SU-DHL-6 (cell line): ENCODE results near the gene TMCC3.

ENCODE experiments used
- H2AFZ ChIP-seq: fragments of 200-600 bp; sonication (generic); 2 replicates; pipeline ENCODE4 v1.6.1; 2014; ENCODE audit warnings: low read depth, mild to moderate bottlenecking, moderate library complexity, mixed read lengths, antibody characterized with exemption, low read length; ENCODE audit not compliant: severe bottlenecking
- H3F3A ChIP-seq: fragments of 200-600 bp; shearing (Covaris generic); 2 replicates; pipeline ENCODE4 v1.6.0; 2016; ENCODE audit warnings: antibody characterized with exemption, mild to moderate bottlenecking; ENCODE audit not compliant: insufficient read depth
- H3K27ac ChIP-seq: fragments of 200-600 bp; sonication (generic); 2 replicates; pipeline ENCODE4 v1.5.1; 2016; ENCODE audit warnings: low read depth, mild to moderate bottlenecking, low read length, moderate library complexity, mixed read lengths
- H3K27me3 ChIP-seq: fragments of 200-600 bp; sonication (generic), shearing (Covaris generic); 2 replicates; pipeline ENCODE4 v1.6.0; 2014; ENCODE audit warnings: mild to moderate bottlenecking, low read length
- H3K36me3 ChIP-seq: fragments of 200-600 bp; sonication (generic); 2 replicates; pipeline ENCODE4 v1.6.1; 2014; ENCODE audit warnings: mild to moderate bottlenecking, low read length, mixed read lengths
- H3K4me2 ChIP-seq: fragments of 300-600, 200-600 bp; shearing (Covaris generic), sonication (generic); 2 replicates; pipeline ENCODE4 v1.6.0; 2014; ENCODE audit warnings: low read length, low read depth, mild to moderate bottlenecking; ENCODE audit not compliant: poor library complexity, severe bottlenecking
- H3K4me3 ChIP-seq: fragments of 200-600 bp; sonication (generic); 2 replicates; pipeline ENCODE4 v1.5.1; 2014; ENCODE audit warnings: antibody characterized with exemption, low read length, mild to moderate bottlenecking, mixed read lengths; ENCODE audit not compliant: insufficient read depth, poor library complexity, severe bottlenecking
- H3K79me2 ChIP-seq: fragments of 200-600 bp; sonication (generic); 2 replicates; pipeline ENCODE4 v1.6.1; 2014; ENCODE audit warnings: mild to moderate bottlenecking, low read length, moderate library complexity; ENCODE audit not compliant: insufficient read depth
- H3K9ac ChIP-seq: fragments of 200-600 bp; sonication (generic); 2 replicates; pipeline ENCODE4 v1.7.0; 2014; ENCODE audit warnings: mild to moderate bottlenecking, low read length
- H3K9me2 ChIP-seq: fragments of 200-600 bp; sonication (generic); replicated peaks from 2 replicates; pipeline ENCODE4 v1.6.1; 2014; ENCODE audit warnings: low read length; ENCODE audit not compliant: insufficient read depth
- H3K9me3 ChIP-seq: fragments of 200-600 bp; sonication (generic); 2 replicates; pipeline ENCODE4 v1.6.1; 2014; ENCODE audit warnings: low read length, mixed read lengths; ENCODE audit not compliant: insufficient read depth
- H4K20me1 ChIP-seq: fragments of 200-600 bp; sonication (generic); 2 replicates; pipeline ENCODE4 v1.6.1; 2014; ENCODE audit warnings: low read depth, mild to moderate bottlenecking, antibody characterized with exemption, low read length, moderate library complexity, mixed read lengths
- CTCF ChIP-seq: fragments of 200-600 bp; sonication (generic); IDR thresholded peaks from one replicate; pipeline ENCODE4 v1.5.1; 2017; ENCODE audit warnings: antibody characterized with exemption, mild to moderate bottlenecking, low read length, moderate library complexity; ENCODE audit not compliant: insufficient read depth, poor library complexity, severe bottlenecking
- EZH2phosphoT487 ChIP-seq: fragments of 200-600 bp; sonication (generic), shearing (Covaris generic); conservative IDR thresholded peaks from 2 replicates; pipeline ENCODE4 v1.6.1; 2018; ENCODE audit warnings: mild to moderate bottlenecking, antibody characterized with exemption, low read length, moderate library complexity, mixed read lengths

TMCC3 gene

DNA sequence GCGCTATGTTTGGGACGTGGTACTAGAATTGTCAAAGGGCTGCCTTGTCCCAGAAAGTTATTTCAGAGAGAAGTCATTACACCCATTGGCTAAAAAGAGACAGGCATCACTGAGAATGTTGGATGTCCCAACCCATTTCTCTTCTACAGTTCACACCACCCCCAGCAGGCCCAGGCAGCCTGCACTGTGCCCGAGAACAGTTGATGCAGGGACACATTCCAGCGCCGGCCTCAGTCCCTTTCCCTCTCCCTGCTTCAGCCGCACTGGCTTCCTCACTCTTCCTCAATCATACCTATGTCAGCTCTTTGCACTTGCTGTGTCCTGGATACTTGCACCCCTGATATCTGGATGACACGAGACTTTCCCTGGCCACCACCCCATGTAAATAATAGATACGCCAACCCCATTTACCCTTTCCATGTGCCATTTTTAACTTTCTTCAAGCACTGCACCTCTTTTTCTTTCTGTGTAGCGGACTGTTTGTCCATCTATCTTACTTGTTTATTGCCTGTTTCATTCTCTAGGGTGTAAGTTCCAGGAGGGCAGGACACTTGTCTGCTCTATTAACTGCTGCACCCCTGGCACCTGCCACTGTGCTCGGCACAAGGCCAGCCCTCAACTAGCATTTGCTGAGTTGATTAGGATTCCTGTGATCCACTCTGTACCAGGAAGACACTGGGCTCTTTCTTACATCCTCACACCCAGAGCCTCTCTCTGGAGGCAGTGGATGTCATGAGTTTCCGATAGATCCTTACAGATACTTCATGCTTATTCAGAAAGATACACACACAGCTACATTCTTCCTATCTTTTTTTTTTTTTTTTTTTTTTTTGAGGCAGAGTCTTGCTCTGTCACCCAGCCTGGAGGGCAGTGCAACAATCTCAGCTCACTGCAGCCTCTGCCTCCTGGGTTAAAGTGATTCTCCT is 114.1 kb downstream of the TMCC3 start:
- Histone ChIP-seq H3K9me3 (no peaks in the 10 kb centered on the region), H2AFZ (no peak overlapping the region), H4K20me1 (no peaks in the 10 kb centered on the region), H3K9ac (no peak overlapping the region), H3K36me3 (no peaks in the 10 kb centered on the region), H3K79me2 (no peaks in the 10 kb centered on the region), H3K27me3 (no peaks in the 10 kb centered on the region), H3K9me2 (no peaks in the 10 kb centered on the region), H3K4me2 (no peak overlapping the region), H3K4me3 (no peak overlapping the region), H3K27ac (no peak overlapping the region), H3F3A (no peaks in the 10 kb centered on the region)
- TF ChIP-seq EZH2phosphoT487, result no peak
- no peak for TF ChIP-seq CTCF

- Histone ChIP-seq H3K9ac (no peak overlapping the region), H3K27me3 (no peaks in the 10 kb centered on the region), H3K9me2 (no peaks in the 10 kb centered on the region), H3K36me3 (no peaks in the 10 kb centered on the region), H3K79me2 (no peaks in the 10 kb centered on the region), H3K27ac (no peak overlapping the region), H4K20me1 (no peaks in the 10 kb centered on the region), H3F3A (no peaks in the 10 kb centered on the region), H3K9me3 (no peaks in the 10 kb centered on the region), H3K4me2 (no peak overlapping the region), H2AFZ (no peak overlapping the region), H3K4me3 (no peak overlapping the region)
- no peak for TF ChIP-seq CTCF
- no peak for TF ChIP-seq EZH2phosphoT487
These were observed 114.8 kb downstream of the TMCC3 start for GRCh38 chr12:94535510-94535921.

- no peak for TF ChIP-seq CTCF
- TF ChIP-seq EZH2phosphoT487, result no peak
- Histone ChIP-seq H3K36me3 (no peaks in the 10 kb centered on the region), H3K27ac (no peak overlapping the region), H3K9me2 (no peaks in the 10 kb centered on the region), H3F3A (no peaks in the 10 kb centered on the region), H3K4me3 (no peak overlapping the region), H2AFZ (no peak overlapping the region), H3K9me3 (no peaks in the 10 kb centered on the region), H3K79me2 (no peaks in the 10 kb centered on the region), H3K9ac (no peak overlapping the region), H3K27me3 (no peaks in the 10 kb centered on the region), H4K20me1 (no peaks in the 10 kb centered on the region), H3K4me2 (no peak overlapping the region)
These were observed 115.4 kb downstream of the TMCC3 start for GRCh38 chr12:94534774-94535509.
